ENCODE measurements around the gene TCTN1.

- no peak for TF ChIP-seq SIX5 (IDR thresholded peaks at IDR 0.05; ENCODE audit: borderline replicate concordance in 1 of 2, insufficient read depth in 1 of 2, low read depth in 1 of 2, low read length in 2 of 2)
- no peak for TF ChIP-seq TARDBP (IDR thresholded peaks at IDR 0.05)
- TF ChIP-seq, protein P1, sequence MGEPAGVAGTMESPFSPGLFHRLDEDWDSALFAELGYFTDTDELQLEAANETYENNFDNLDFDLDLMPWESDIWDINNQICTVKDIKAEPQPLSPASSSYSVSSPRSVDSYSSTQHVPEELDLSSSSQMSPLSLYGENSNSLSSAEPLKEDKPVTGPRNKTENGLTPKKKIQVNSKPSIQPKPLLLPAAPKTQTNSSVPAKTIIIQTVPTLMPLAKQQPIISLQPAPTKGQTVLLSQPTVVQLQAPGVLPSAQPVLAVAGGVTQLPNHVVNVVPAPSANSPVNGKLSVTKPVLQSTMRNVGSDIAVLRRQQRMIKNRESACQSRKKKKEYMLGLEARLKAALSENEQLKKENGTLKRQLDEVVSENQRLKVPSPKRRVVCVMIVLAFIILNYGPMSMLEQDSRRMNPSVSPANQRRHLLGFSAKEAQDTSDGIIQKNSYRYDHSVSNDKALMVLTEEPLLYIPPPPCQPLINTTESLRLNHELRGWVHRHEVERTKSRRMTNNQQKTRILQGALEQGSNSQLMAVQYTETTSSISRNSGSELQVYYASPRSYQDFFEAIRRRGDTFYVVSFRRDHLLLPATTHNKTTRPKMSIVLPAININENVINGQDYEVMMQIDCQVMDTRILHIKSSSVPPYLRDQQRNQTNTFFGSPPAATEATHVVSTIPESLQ (CRISPR knock-in tag; IDR thresholded peaks at IDR 0.05): no peak
- TF ChIP-seq ZFP36 (IDR thresholded peaks at IDR 0.05; ENCODE audit: low read depth, low read length, partially characterized antibody): no peak
- TF ChIP-seq, protein P2, sequence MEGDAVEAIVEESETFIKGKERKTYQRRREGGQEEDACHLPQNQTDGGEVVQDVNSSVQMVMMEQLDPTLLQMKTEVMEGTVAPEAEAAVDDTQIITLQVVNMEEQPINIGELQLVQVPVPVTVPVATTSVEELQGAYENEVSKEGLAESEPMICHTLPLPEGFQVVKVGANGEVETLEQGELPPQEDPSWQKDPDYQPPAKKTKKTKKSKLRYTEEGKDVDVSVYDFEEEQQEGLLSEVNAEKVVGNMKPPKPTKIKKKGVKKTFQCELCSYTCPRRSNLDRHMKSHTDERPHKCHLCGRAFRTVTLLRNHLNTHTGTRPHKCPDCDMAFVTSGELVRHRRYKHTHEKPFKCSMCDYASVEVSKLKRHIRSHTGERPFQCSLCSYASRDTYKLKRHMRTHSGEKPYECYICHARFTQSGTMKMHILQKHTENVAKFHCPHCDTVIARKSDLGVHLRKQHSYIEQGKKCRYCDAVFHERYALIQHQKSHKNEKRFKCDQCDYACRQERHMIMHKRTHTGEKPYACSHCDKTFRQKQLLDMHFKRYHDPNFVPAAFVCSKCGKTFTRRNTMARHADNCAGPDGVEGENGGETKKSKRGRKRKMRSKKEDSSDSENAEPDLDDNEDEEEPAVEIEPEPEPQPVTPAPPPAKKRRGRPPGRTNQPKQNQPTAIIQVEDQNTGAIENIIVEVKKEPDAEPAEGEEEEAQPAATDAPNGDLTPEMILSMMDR (IDR thresholded peaks at IDR 0.05 in 2 of 3, conservative IDR thresholded peaks at IDR 0.05 in 1 of 3; ENCODE audit: insufficient read depth in 2 of 3, low read depth in 1 of 3, low read length in 3 of 3): no peak
- TF ChIP-seq NR1H2 (CRISPR knock-in tag; IDR thresholded peaks at IDR 0.05): no peak
- TF ChIP-seq JUND (IDR thresholded peaks at IDR 0.05; ENCODE audit: borderline replicate concordance, low read depth, low read length): no peak
- TF ChIP-seq JUND (tag; IDR thresholded peaks at IDR 0.05; ENCODE audit: borderline replicate concordance, low read depth, low read length): no peak
- no peak for TF ChIP-seq ZNF507 (tag; conservative IDR thresholded peaks at IDR 0.05)
- no peak for TF ChIP-seq KLF16 (IDR thresholded peaks at IDR 0.05)
- TF ChIP-seq, protein P3, sequence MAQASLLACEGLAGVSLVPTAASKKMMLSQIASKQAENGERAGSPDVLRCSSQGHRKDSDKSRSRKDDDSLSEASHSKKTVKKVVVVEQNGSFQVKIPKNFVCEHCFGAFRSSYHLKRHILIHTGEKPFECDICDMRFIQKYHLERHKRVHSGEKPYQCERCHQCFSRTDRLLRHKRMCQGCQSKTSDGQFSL (CRISPR knock-in tag; IDR thresholded peaks at IDR 0.05): no peak
- TF ChIP-seq, protein P3 (tag; IDR thresholded peaks at IDR 0.05): no peak
- no peak for TF ChIP-seq ZKSCAN8 (CRISPR knock-in tag; IDR thresholded peaks at IDR 0.05)
- no peak for TF ChIP-seq U2AF2 (optimal IDR thresholded peaks at IDR 0.05; ENCODE audit: low read depth, low read length)
- TF ChIP-seq FIP1L1 (IDR thresholded peaks at IDR 0.05; ENCODE audit: low read depth, low read length, poor library complexity, severe bottlenecking): no peak
Observed at GRCh38 chr12:110658878-110659277, 44.9 kb downstream of the TCTN1 start.
